ENCODE data around the gene RAB18.
"Not testable (repeated sequence)": the region's sequence is repeated elsewhere in the genome, so short reads cannot be mapped to it uniquely, and the experiment has no call there.

Gene RAB18

DNA sequence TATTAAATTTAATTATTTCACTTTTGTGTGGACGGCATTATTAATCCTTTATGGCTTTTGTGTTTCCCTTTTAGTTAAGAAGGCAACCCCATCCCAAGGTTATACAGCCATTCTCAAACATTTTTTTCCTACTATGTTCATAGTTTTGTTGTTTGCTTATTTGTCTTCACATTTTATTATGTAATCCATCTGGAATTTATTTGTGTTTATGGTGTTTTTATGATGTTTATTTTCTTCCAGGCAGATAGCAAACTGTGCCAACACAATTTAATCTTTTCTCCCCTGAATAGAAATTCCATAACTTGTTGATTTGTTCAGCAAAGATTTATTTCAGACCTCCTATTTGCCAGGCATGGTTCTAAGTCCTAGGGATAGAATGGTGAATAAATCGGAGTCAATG is 42.9 kb downstream of the RAB18 start:
- DNase-seq (ENCODE audit: low read depth in 2 of 2), result no peak

DNA sequence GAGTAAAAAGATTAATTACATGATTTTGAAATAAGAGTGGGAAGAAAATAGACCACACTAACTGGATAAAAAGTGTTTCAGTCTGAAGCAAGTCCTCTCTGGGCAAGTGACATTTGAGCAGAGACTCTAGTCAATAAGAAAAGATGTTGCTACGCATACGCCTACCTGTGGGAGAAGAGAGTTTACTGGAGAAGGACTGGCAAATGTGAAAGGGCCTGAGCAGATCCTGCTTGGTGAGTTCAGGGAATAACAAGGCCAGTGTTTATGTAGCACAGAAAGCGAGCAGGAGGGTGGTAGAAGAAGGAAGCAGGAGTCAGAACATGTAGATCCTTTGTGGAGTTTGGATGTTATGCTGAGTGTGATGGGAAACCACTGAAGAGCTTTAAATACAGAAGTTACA is 43.4 kb downstream of the RAB18 start:
- DNase-seq (ENCODE audit: low read depth in 2 of 2), result no peak

DNA sequence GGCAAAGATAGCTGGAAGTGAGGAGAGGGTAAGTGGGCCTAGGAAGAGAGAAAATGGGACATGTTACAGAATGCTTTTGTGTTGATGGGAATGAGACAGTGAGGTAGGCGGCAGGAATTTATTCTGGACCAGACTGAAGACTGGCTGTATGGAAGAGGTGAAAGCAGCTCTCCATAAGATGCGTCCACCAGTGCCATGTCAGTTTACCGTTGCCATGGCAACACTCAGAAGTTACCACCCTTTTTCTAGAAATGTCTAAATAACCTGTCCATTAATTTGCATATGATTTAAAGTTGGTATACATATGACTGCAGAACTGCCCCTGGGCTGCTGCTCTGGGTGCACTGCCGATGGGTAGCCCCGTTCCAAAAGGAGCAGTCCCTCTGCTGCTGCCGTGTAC is 46.7 kb downstream of the RAB18 start:
- DNase-seq (ENCODE audit: low read depth in 2 of 2), result no peak

DNA sequence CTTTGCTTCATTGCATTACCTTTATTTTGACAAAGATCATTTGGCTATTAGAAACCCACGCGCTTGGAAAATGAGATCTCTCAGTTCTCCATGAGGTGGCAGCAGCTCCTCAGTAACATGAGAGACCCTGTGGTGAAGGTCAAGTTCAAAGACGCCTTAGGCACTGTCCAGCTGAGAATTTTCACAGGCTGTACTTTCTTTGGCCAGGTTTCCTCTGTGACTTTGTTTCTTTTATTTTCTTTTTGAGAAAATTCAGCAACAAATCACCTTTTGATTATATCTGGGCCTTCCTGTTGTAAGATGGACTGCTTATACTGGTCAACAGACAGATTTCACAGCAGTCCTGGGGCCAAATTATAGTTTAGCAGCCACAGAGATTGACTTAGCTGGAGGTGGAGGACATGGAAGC is 54.5 kb downstream of the RAB18 start:
- DNase-seq (ENCODE audit: low read depth in 2 of 2), result peak in 1 of 2 donors; percentile 5

DNA sequence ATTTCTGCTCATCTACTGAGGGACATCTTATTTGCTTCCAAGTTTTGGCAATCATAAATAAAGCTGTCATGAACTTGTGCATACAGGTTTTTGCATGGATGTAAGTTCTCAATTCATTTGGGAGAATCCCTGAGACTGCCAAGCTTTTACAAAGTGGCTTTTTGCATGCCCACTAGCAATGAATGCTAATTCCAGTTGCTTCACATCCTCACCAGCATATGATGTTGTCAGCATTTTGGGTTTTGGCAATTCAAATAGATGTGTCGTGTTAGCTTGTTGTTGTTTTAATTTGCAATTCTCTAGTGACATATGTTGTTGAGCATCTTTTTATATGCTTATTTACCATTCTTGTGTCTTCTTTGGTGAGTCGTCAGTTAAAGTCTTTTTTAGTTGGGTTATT is 57.2 kb downstream of the RAB18 start:
- no peak for DNase-seq (ENCODE audit: low read depth in 2 of 2)

DNA sequence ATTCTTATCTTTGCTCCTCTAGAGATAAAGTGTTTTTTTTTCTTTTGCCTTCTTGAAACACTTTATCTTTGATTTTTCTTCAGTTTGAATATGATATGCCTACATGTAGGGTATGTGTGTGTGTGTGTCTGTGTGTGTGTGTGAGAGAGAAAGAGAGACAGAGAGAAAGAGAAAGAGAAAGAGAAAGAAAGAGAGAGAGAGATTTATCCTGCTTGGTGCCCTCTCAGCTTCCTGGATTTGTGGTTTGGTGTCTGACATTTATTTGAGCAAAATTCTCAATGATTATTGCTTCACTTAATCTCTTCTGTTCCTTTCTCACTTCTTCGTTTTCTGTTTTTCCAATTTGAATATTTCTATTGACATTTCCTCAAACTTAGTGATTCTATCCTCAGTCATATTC is 60.3 kb downstream of the RAB18 start:
- no peak for DNase-seq (ENCODE audit: low read depth in 2 of 2)

DNA sequence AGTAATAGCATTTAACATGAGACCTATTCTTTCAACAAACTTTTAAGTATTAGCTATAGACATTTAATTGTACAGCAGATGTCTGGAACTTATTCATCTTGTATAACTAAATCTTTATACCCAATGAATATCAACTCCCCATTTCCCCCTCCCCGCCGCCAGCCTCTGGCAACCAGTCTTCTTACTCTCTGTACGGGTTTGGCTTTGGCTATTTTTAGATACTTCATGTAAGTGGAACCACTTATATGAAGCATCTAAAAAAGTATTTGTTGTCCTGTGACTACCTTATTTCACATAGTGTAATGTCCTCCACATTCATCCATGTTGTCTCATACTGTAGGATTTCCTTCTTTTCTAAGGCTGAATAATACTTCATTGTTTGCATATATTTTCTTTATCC is 60.8 kb downstream of the RAB18 start:
- no peak for DNase-seq (ENCODE audit: low read depth in 2 of 2)

DNA sequence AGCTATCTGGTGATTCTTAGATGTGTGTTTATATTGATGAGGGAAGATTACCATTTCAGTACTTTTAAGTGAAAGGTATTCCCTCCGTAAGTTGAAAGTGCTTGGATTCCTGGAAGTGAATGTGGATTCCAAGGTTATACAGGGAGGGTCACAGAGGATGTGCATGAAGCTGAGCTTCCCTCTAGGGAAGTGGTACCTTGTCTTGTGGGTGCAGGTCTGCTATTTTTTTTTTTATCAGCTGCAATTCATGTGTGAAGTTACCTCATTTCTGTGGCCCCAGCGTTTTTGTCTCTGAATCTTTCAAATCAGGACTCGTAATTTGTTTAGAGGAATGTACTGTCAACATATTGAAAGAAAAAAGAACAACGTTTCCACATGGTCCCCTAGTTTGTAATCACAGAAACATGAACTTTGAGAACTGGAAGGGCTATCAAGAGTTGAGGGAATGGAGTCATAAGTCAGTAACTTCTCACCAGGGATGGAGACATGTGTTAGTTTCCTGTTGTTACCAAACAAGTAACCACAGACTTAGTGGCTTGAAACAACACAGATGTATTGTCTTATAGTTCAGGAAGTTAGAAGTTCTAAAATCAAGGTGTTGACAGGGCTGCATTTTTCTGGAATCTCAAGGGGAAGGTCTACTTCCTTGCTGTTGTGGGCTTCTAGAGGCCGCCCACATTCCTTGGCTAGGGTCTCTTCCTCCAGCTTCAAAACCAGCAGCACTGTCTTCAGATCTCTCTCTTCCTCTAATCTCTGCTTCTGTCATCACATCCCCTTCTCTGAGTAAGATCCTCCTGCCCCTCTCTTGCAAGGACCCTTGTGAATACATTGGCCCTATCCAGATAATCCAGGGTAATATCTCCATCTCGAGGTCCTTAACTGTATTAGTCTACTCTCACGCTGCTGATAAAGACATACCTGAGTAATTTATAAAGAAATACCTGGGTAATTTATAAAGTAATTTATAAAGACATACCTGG is 64.4 kb downstream of the RAB18 start:
- no peak for DNase-seq (ENCODE audit: low read depth in 2 of 2)

DNA sequence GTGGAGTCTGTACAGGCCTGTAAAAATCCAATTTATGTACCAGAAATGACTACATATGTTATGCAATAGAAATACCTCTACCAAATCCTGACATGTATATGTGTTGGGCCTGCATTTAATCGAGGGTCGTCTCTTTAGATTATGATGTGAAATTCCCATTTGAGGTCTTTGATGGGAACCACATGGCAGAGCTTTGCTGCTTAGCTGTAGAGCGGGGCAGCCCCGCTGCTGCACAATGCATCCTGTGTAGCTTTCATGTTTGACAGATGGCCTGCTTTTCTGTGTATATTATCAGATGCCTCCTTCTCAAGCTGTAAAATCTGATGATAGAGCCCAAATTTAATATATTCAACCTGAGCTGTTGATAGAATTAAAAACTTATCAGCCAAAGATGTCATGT is 65.8 kb downstream of the RAB18 start:
- DNase-seq (ENCODE audit: low read depth in 2 of 2), result no peak

DNA sequence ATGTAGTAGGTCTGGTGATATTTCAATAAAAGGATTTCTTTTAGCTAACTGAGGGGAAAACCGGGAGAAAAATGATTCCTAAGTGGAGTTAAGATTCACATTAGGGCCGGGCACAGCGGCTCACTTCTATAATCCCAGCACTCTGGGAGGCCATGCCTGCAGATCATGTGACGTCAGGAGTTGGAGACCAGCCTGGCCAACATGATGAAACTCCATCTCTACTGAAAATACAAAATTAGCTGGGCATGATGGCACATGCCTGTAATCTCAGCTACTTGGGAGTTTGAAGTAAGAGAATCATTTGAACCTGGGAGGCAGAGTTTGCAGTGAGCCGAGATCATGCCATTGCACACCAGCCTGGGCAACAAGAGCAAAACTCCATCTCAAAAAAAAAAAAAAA is 72.9 kb downstream of the RAB18 start:
- DNase-seq (ENCODE audit: low read depth in 2 of 2), result not testable (repeated sequence)

DNA sequence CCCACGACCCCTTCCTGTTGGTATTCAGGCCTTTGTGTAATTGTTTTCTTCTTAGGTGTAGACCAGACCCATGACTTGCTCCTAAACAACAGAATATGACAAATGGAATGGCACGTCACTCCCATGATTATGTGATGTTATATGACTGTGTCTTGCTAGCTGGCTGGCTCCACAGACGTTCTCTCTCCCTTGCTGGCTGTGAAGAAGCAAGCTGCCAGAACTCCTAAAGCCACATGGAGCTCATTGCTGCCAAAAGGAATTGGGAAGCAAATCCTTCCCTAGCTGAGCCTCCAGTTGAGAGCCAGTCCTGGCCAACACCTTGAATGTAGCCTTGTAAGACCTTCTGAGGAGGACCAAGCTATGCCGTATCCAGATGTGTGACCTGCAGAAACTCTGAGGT is 74.2 kb downstream of the RAB18 start:
- no peak for DNase-seq (ENCODE audit: low read depth in 2 of 2)

DNA sequence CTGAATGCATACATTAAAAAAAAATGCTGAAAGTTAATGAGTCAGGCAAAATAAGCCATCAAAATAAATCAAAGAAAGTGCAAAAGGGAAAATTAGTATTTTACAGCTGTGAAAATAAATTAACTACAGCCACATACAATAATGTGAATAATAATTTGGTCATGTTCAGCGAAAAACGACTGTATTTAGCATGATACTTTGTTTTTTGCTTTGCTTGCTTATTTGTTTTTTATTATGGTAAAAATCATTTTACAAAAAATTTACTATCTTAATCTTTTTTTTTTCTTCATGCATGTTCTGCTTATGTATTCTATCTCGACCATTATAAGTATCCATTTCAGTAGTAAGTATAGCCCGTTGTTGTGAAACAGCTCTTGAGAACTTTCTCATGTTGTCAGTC is 77.1 kb downstream of the RAB18 start:
- DNase-seq (ENCODE audit: low read depth in 2 of 2), result no peak

DNA sequence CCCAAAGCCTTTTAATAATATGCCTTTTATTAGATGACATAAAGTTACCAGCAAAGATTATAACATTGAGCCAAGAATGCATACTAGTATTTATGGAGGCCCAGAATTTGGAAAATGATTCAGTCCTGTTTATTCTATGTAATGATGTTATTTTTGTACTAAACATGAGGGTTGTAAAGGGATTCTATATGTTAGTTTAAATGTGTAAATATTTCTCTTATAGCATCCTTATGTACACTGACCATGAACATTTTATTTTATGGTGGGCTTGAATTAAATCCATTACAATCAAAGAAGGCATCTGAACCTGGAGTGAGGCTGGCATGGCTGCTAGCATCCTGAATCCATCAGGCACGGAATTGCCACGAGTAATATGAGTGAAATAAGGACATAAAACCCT is 80.2 kb downstream of the RAB18 start:
- no peak for DNase-seq (ENCODE audit: low read depth in 2 of 2)

All from activated CD4-positive, alpha-beta T cell treated with anti-CD3 and anti-CD28 coated beads for 24 hours (primary cell).